Endometrial microvascular endothelial cells (primary cell): ENCODE data around the gene GRK6. TPM values are rescaled to one million over a fixed set of nuclear protein-coding genes. Genes with fewer than 3 reads are reported as not detected.

Experiments used
- in situ Hi-C: cut with HindIII; loops from 2 replicates; pipeline ENCODE4 v1.10.0; 2017; ENCODE audit warnings: low sequenced_read_pairs, low pct_unique_long_range_greater_than_20kb; ENCODE audit errors: inconsistent ontology term
- total RNA-seq: library from RNA; depleted of rRNA; stranded (reverse); fragments of >200 nt; gene quantifications from one replicate; pipeline ENCODE4 v1.2.3, GENCODE V29; 2015; ENCODE audit errors: inconsistent ontology term

Gene GRK6
- total RNA-seq, 1 donor from 2014 or later, result 50.9 TPM

DNA sequence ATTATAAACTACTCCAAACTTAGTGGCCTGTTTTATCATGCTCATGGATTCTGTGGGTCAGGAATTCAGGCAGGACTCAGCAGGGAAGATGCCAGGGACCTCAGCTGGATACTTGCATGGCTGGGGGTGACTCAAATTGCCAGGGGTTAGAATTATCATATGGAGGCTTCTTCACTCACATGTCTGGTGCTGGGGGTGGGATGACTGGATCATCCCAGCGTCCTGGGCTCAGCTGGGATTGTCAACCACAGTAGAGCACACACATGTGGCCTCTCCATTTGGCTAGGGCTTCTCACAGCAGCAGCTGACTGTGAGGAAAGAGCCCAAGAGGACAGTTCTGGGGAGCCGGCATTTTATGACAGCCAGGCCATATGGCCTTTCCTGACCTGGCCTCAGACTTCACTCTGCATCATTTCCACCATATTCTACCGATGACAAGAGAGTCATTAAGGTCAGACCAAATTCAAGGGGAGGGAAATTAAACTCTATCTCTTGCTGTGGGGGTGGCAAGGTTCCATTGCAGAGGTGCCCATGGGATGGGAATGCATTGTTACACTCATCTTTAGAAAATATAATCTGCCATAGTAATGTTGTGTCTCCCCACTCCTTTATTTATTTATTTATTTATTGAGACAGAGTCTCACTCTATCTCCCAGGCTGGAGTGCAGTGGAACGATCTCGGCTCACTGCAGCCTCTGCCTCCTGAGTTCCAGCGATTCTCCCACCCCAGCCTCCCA lies 5.2 kb upstream of the GRK6 start:
- in situ Hi-C loops, result no loop called here

- in situ Hi-C loops, result no loop called here
Observed at GRCh38 chr5:177423671-177424070, 2.8 kb upstream of the GRK6 start.

DNA sequence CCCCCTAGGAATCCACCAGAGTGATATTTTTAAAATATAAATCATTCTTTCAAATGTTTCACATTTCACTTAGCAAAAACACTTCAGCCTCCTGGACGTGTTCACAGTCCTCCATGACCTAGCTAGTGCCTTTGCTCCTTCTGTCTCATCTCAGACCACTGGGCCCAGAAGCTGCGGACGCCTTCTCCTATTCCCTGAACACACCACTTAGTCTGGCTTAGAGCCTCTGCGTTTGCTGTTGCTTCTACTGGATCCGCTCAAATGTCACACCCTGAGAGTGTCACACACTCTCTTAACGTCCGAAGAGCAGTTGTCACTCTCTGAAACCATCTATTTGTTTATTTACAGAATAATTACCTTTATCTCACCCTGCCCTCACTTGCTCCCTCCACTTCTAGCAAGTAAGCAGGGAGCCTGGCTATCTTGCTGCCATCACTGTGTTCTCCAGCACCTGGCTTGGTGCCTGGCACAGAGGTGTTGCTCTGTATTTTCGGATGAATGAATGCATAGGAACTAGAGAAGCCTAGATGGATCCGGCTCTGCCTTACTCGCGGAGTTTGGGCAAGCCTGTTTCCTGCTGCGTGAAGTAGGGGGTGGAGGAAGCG lies 1.2 kb upstream of the GRK6 start:
- in situ Hi-C loops, result no loop called here

GRCh38 chr5:177425801-177426565 lies 493 bp upstream of the GRK6 start:
- in situ Hi-C loops, result no loop called here

GRCh38 chr5:177427211-177427822 lies 841 bp downstream of the GRK6 start:
- in situ Hi-C loops, result no loop called here

DNA sequence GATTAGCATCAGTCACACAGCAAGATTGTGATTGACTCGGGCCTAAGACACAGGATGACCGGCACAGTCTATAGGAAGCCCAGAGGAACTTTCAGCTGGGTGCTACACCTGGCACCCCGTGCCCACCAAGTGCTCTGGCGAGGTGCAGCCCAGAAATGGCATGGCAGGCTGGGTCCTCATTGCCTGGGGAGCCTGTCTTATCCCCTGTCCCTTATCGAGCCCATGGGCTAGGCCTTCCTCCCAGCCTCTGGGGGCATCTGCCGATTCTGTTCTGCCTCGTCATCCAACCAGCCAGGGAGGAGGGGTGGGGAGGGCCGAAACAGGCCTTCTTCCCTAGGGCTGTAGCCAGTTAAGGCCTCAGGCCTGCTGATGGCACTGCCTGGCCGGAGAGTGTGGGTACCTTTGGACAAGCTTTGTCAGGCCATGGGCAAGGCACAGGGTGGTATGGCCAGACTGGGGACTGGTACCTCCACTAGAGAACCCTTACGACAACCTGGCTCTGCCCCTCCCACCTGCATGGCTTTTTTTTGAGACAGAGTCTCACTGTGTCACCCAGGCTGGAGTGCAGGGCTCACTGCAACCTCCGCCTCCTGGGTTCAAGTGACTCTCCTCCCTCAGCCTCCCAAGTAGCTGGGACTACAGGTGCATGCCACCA lies 1.6 kb downstream of the GRK6 start:
- in situ Hi-C loops, result no loop called here

DNA sequence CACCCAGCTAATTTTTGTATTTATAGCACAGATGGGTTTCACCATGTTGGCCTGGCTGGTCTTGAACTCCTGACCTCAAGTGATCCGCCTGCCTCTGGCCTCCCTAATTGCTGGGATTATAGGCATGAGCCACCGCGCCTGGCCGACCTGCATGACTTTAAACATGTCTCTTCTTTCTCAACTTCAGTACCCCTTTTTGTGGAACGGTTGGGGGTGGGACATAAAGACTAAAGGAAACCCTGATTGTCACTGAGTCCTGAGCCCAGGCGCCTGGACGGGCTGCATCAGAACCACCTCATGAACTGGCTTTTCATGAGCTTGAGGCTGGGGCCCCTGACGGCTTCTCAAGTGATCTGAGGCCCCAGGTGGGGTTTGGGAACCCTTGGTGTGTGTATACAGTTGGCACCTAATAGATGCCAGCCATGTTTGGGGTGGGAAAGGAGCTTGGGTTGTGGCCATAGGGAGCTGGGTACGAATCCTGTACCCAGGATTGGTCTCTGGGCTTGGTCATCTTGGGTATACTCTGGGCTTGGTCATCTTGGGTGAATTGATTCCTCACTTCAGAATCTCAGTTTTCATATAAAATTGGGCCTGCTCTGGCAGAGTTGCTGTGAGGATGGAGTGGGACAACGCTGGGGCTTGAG lies 2.2 kb downstream of the GRK6 start:
- in situ Hi-C loops, result no loop called here

DNA sequence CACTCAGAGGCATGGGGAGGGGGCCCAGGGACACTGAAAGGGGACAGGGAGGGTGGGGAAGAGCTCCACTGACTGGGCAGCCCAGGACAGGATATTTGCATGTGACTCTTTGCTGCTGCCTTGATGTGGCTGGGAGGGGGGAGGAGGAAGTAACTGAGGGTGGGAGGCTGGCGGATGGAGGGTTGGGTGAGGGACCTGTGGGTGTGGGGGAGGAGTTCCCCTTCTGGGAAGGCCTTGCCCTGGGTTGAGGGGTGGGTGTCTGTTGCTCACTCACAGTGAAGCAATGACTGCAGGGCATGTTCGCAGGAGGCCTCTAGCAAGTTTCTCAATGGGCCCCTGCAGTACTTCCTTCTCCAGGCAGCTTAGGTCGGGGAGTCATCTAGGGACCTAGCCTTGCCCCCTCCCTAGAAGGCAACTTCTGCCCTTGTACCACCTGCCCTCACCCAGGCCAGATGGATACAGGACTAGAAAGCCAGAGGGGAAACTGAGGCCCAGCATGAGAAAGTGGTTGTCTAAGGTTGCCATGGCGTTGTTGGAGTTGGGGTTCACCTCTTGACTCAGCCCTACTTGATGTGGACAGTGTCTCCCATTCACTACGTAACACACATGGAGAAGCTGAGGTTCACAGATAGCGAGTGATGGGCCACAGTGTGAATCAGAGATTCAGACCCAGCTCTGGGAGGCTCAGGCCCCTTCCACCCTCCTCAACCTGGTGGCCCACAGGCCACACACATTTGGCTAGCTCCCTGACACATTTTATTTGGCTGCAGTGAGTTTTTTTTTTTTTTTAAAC lies 3.0 kb downstream of the GRK6 start:
- in situ Hi-C loops, result no loop called here

GRCh38 chr5:177430140-177430951 lies 3.9 kb downstream of the GRK6 start:
- in situ Hi-C loops, result no loop called here

- in situ Hi-C loops, result no loop called here
Observed at GRCh38 chr5:177430972-177431316, 4.5 kb downstream of the GRK6 start.

- in situ Hi-C loops, result no loop called here
Observed at GRCh38 chr5:177431317-177432142, 5.1 kb downstream of the GRK6 start.

DNA sequence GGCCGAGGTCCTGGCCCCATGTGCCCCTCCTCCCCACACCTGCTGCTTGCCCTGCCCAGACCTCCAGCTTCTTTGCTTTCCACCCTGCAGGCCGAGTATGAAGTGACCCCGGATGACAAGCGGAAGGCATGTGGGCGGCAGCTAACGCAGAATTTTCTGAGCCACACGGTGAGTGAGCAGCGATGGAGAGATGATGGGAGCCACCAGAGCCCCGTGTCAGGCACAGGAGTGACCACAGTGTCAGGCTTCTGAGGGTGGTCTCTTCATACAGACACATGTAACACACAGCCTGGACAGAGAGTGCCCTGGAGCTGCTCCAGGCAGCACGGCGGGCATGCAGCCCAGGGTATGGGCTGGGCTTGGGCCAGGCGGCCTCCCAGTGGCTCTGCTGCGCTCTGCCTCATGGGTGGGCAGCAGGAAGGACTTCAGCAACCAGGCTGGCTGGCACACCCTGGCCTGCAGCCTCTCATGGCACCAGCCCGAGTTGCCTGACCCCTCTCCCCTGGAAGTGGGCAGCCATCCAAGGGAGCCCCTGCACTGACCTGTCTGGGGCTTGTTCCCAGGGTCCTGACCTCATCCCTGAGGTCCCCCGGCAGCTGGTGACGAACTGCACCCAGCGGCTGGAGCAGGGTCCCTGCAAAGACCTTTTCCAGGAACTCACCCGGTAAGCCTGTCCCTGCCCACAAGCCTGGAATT lies 5.8 kb downstream of the GRK6 start:
- in situ Hi-C loops, result no loop called here

DNA sequence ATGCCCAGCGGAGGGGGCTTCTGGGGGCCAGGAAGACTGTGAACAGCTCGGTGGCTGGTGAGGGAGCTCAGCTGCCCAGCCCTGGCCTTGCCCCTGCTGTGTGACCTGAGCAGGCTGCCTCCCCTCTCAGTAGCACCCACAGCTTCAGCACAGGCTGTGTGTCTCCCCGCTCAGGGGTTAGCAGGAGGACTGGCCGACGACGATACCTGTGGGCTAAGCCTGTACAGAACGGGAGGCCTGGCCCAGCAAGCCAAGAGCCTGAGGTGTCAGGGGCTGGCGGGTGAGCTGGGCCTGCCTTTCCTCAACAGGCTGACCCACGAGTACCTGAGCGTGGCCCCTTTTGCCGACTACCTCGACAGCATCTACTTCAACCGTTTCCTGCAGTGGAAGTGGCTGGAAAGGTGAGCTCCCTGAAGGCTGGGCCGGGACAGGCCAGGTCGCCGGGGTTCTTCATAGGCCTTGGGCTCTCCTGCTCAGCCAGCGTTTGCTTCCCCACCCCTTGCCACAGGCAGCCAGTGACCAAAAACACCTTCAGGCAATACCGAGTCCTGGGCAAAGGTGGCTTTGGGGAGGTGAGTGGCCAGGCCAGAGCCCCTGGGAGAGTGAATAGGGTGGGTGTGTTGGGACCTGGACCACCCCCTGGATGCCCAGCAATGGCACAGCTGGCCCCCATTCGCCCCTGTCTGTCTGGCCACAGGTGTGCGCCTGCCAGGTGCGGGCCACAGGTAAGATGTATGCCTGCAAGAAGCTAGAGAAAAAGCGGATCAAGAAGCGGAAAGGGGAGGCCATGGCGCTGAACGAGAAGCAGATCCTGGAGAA lies 6.6 kb downstream of the GRK6 start:
- in situ Hi-C loops, result no loop called here

GRCh38 chr5:177433658-177434217 lies 7.3 kb downstream of the GRK6 start:
- in situ Hi-C loops, result no loop called here

DNA sequence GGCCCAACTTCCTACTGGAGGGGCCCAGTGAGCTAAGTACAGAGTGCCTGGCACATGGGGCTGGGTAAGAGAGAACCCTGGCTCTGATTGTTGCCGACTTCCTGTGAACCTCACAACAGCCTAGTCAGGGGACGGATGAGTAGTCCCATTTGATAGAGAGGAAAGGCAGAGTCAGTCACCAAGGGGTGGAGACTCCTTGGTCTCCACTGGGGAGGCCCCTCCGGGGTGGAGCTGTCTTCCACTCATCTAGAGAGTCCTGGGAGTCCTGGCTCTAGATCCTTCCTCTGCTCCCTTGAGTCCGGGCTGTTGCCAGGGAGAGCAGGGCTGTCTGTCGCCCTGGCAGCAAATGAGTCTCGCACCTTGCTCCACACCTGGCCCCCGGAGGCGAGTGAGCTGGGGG lies 8.0 kb downstream of the GRK6 start:
- in situ Hi-C loops, result no loop called here
